BJ (cell line): ENCODE data around the gene TRPC3. TPM values are rescaled to one million over a fixed set of nuclear protein-coding genes. Genes with fewer than 3 reads are reported as not detected.

Experiments used
- CTCF ChIA-PET: fragments of 350-600 bp; formaldehyde crosslinking; extraction: SDS; loops from one replicate; lab custom pipeline; 2021; ENCODE audit warnings: antibody characterized with exemption, inconsistent platforms; lab: Yijun Ruan, JAX
- POLR2A ChIA-PET: fragments of 300-600 bp; sonication (Branson Sonifier 250); formaldehyde crosslinking; extraction: SDS; loops from one replicate; lab custom pipeline; 2021; ENCODE audit warnings: antibody characterized with exemption; lab: Charles Lee
- DNase-seq: peaks from one replicate; pipeline ENCODE4 v3.0.0-alpha.2; 2011; ENCODE audit warnings: low read depth
- H3K27me3 ChIP-seq: 2 replicates; pipeline ENCODE4 v1.6.0; 2011; ENCODE audit warnings: low read length; ENCODE audit not compliant: control insufficient read depth, insufficient read depth
- H3K36me3 ChIP-seq: 2 replicates; pipeline ENCODE4 v1.5.1; 2011; ENCODE audit warnings: low read length; ENCODE audit not compliant: control insufficient read depth, insufficient read depth
- H3K4me3 ChIP-seq: 2 replicates; pipeline ENCODE4 v1.5.1; 2011; ENCODE audit warnings: low read depth, mild to moderate bottlenecking, control low read depth, low read length
- polyA plus RNA-seq: library from polyadenylated mRNA; depleted of rRNA; stranded (reverse); fragments of >200 nt; gene quantifications from 2 replicates; pipeline ENCODE4 v1.2.3, GENCODE V29; 2011
- TF ChIP-seq, protein P1 (sequence below): IDR thresholded peaks from 2 replicates; pipeline ENCODE4 v1.5.1; 2011; ENCODE audit warnings: low read depth, mild to moderate bottlenecking, control low read depth, inconsistent platforms, low read length, moderate library complexity; ENCODE audit not compliant: insufficient read depth

TRPC3 gene
- polyA plus RNA-seq, 1 experiment: 0.43 TPM

GRCh38 chr4:121900132-121900983 lies 51.5 kb downstream of the TRPC3 start:
- peak; percentile 10 for DNase-seq
- ChIA-PET POLR2A (no interaction called here), CTCF (interaction anchor here (0.7 to 2.7 kb wide), 24 partner anchors 9 to 1030 kb away, joined by 3 to 32 read pairs (median 4); no protein-coding TSS in a partner anchor)
- Histone ChIP-seq H3K4me3 (no peak overlapping the region), H3K36me3 (no peaks in the 10 kb centered on the region), H3K27me3 (no peaks in the 10 kb centered on the region)
- TF ChIP-seq, protein P1, sequence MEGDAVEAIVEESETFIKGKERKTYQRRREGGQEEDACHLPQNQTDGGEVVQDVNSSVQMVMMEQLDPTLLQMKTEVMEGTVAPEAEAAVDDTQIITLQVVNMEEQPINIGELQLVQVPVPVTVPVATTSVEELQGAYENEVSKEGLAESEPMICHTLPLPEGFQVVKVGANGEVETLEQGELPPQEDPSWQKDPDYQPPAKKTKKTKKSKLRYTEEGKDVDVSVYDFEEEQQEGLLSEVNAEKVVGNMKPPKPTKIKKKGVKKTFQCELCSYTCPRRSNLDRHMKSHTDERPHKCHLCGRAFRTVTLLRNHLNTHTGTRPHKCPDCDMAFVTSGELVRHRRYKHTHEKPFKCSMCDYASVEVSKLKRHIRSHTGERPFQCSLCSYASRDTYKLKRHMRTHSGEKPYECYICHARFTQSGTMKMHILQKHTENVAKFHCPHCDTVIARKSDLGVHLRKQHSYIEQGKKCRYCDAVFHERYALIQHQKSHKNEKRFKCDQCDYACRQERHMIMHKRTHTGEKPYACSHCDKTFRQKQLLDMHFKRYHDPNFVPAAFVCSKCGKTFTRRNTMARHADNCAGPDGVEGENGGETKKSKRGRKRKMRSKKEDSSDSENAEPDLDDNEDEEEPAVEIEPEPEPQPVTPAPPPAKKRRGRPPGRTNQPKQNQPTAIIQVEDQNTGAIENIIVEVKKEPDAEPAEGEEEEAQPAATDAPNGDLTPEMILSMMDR: peak; percentile 78

DNA sequence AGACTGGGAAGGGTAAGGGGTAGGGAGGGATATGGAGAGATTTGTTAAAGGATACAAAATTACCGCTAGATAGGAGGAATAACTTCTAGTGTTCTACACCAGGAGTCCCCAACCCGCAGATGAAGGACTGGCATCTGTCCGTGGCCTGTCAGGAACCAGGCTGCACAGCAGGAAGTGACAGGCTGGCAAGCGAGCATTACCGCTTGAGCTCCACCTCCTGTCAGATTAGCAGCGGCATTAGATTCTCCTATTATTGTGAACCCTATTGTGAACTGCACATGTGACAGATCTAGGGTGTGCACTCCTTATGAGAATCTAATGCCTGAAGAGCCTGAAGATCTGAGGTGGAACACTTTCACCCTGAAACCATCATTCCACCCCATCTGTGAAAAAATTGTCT lies 53.7 kb downstream of the TRPC3 start:
- CTCF ChIA-PET: interaction anchor here (1.9 kb wide), 1 partner anchor 680 kb away, joined by 9 read pairs; no protein-coding TSS in a partner anchor
- POLR2A ChIA-PET: no interaction called here
- TF ChIP-seq, protein P1: no peak
- Histone ChIP-seq H3K4me3 (no peak overlapping the region), H3K36me3 (no peaks in the 10 kb centered on the region), H3K27me3 (no peaks in the 10 kb centered on the region)
- no peak for DNase-seq

DNA sequence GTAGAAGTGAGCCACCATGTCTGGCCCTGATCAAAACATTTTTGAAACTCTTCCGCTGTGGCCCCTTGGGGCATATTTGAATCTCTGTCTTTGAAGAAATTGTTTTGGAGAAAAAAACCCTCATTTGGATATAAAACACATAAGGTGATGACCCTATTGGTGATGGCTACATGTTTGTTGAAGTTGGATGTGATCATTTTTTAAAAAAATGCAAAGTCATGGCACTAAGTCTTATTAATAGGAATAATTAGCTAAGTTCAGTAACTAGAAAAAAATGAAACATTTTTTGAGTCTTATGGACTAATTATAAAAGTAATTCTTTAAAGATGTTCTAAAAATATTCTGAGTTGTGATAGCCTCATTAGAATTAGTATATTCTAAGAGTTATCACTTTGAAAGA lies 63.7 kb downstream of the TRPC3 start:
- TF ChIP-seq, protein P1: no peak
- H3K4me3 ChIP-seq: no peak overlapping the region
- no peaks in the 10 kb centered on the region for H3K36me3 ChIP-seq
- CTCF ChIA-PET: no interaction called here
- no peaks in the 10 kb centered on the region for H3K27me3 ChIP-seq
- POLR2A ChIA-PET: no interaction called here
- no peak for DNase-seq

- ChIA-PET POLR2A (no interaction called here), CTCF (interaction anchor here (0.6 to 1.8 kb wide), 3 partner anchors 15 to 693 kb away, joined by 3 to 6 read pairs (median 6); no protein-coding TSS in a partner anchor)
- H3K27me3 ChIP-seq: no peaks in the 10 kb centered on the region
- H3K4me3 ChIP-seq: no peak overlapping the region
- TF ChIP-seq, protein P1: no peak
- H3K36me3 ChIP-seq: no peaks in the 10 kb centered on the region
- DNase-seq: no peak
Observed at GRCh38 chr4:121885115-121885514, 66.7 kb downstream of the TRPC3 start.

- Histone ChIP-seq H3K36me3 (no peaks in the 10 kb centered on the region), H3K4me3 (no peak overlapping the region), H3K27me3 (no peaks in the 10 kb centered on the region)
- ChIA-PET CTCF (no interaction called here), POLR2A (no interaction called here)
- TF ChIP-seq, protein P1: no peak
- DNase-seq: no peak
Observed at GRCh38 chr4:121881158-121881557, 70.7 kb downstream of the TRPC3 start.
